ENCODE measurements around the gene GRK5.

DNA sequence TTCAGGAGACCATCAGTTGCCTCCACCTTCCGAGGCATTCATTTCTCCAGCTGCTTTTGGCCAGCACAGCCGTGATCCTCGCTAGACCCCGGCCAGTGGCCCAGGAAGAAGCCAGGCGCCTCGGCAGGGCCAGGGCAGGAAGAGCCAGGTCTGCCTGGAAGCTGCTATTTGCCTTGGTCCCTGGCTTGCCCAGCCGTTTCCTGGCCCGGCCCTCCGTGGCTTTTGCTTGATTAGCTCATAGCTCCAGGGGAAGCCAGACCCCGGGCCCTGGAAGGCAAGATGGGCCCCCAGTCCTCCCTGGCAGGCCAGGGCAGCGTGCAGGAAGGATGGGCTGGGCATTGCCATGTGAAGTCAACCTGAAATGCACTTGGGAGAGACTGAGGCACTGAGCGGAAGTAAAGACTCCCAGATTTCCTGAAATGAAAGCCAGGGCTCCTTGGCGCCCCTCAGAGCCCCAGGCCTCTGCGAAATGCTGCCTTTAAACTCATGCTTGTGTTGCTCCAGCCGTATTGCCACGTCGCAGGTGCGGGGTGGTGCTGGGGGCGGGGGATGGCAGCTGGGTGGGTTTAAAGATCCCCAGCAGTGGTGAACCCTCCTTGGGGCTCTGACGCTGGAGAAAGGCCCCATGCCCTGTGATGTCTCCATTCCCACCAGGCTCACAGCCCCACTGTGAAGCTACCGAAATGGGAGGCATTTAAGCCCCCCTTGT lies 160.6 kb downstream of the GRK5 start:
- TF ChIP-seq, protein P1, sequence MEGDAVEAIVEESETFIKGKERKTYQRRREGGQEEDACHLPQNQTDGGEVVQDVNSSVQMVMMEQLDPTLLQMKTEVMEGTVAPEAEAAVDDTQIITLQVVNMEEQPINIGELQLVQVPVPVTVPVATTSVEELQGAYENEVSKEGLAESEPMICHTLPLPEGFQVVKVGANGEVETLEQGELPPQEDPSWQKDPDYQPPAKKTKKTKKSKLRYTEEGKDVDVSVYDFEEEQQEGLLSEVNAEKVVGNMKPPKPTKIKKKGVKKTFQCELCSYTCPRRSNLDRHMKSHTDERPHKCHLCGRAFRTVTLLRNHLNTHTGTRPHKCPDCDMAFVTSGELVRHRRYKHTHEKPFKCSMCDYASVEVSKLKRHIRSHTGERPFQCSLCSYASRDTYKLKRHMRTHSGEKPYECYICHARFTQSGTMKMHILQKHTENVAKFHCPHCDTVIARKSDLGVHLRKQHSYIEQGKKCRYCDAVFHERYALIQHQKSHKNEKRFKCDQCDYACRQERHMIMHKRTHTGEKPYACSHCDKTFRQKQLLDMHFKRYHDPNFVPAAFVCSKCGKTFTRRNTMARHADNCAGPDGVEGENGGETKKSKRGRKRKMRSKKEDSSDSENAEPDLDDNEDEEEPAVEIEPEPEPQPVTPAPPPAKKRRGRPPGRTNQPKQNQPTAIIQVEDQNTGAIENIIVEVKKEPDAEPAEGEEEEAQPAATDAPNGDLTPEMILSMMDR (IDR thresholded peaks at IDR 0.05): no peak
- no peak for TF ChIP-seq POLR2A (IDR thresholded peaks at IDR 0.05)

All from prostate gland (tissue), 2 donors.